HG03575 (cell line): Measurements from ENCODE around the gene NABP2.

Experiments used
- ATAC-seq: cut with Tn5 transposase; IDR thresholded peaks from one replicate; pipeline ENCODE4 v1.9.1; 2021; ENCODE audit not compliant: unreplicated experiment, insufficient number of reproducible peaks, low FRiP score; ENCODE audit errors: extremely low read depth

Gene NABP2

GRCh38 chr12:56206452-56207166, 17.5 kb upstream of the NABP2 start:
- ATAC-seq = no peak

- ATAC-seq = no peak
Observed at GRCh38 chr12:56208006-56208405, 16.1 kb upstream of the NABP2 start.

GRCh38 chr12:56212361-56212760, 11.8 kb upstream of the NABP2 start:
- no peak for ATAC-seq

- ATAC-seq = no peak
Observed at GRCh38 chr12:56213878-56214277, 10.3 kb upstream of the NABP2 start.

- ATAC-seq = no peak
Observed at GRCh38 chr12:56216461-56216860, 7.7 kb upstream of the NABP2 start.

- ATAC-seq = no peak
Observed at GRCh38 chr12:56219840-56220239, 4.3 kb upstream of the NABP2 start.

GRCh38 chr12:56220611-56221231, 3.4 kb upstream of the NABP2 start:
- no peak for ATAC-seq

GRCh38 chr12:56221232-56221756, 2.8 kb upstream of the NABP2 start:
- ATAC-seq = no peak

- ATAC-seq = peak; percentile 58
Observed at GRCh38 chr12:56221757-56222530, 2.2 kb upstream of the NABP2 start, which contains the start of gene RNF41. RNF41 (minus strand) TSS chr12:56221922; CDS start chr12:56214047, 7,875 bp downstream.

GRCh38 chr12:56222531-56222895, 1.6 kb upstream of the NABP2 start:
- no peak for ATAC-seq

GRCh38 chr12:56223571-56224101, 506 bp upstream of the NABP2 start:
- ATAC-seq = no peak

- no peak for ATAC-seq
Observed at GRCh38 chr12:56224954-56225353, 812 bp downstream of the NABP2 start.

- ATAC-seq = no peak
Observed at GRCh38 chr12:56229082-56229481, 4.9 kb downstream of the NABP2 start.

- ATAC-seq = no peak
Observed at GRCh38 chr12:56229916-56230431, 5.8 kb downstream of the NABP2 start, which contains the start of gene SLC39A5. SLC39A5 (plus strand) TSS chr12:56230051; CDS start chr12:56231275, 1,224 bp downstream.

- no peak for ATAC-seq
Observed at GRCh38 chr12:56230432-56231183, 6.5 kb downstream of the NABP2 start.

GRCh38 chr12:56231184-56231582, 7.0 kb downstream of the NABP2 start:
- ATAC-seq = no peak

- no peak for ATAC-seq
Observed at GRCh38 chr12:56234746-56235436, 10.7 kb downstream of the NABP2 start.

GRCh38 chr12:56236091-56236490, 11.9 kb downstream of the NABP2 start:
- ATAC-seq = no peak
